GM12878 (cell line): ENCODE data around the gene NRXN3. TPM values are rescaled to one million over a fixed set of nuclear protein-coding genes. Genes with fewer than 3 reads are reported as not detected.

Experiments used
- ATAC-seq: fragments of 200-7000 bp; cut with Tn5 transposase; 3 replicates; pipeline ENCODE4 v1.9.1; 2020; ENCODE audit warnings: mild to moderate bottlenecking, moderate library complexity
- BruUV-seq: library from RNA; stranded (reverse); fragments of 400-500 nt; replicated peaks from 2 replicates; lab custom pipeline; 2021; lab: Mats Ljungman, UMichigan
- CTCF ChIA-PET: fragments of 300-600 bp; sonication (Branson Sonifier 250); formaldehyde crosslinking; extraction: SDS; loops from one replicate; lab custom pipeline; 2021; ENCODE audit warnings: inconsistent platforms; lab: Yijun Ruan, JAX
- POLR2A ChIA-PET: fragments of 350-600 bp; formaldehyde crosslinking; extraction: SDS; loops from one replicate; lab custom pipeline; 2021; ENCODE audit warnings: inconsistent platforms; lab: Charles Lee
- RAD21 ChIA-PET: fragments of 300-600 bp; sonication (Branson Sonifier 250); formaldehyde crosslinking; loops from one replicate; lab custom pipeline; 2023; ENCODE audit warnings: antibody characterized with exemption; ENCODE audit not compliant: unreplicated experiment; lab: Charles Lee
- SMC1A ChIA-PET: fragments of 300-600 bp; sonication (Branson Sonifier 250); formaldehyde crosslinking; loops from one replicate; lab custom pipeline; 2023; ENCODE audit not compliant: unreplicated experiment, uncharacterized antibody; lab: Charles Lee
- DNase-seq: peaks from one replicate; pipeline ENCODE4 v3.0.0-alpha.2; 2011; ENCODE audit warnings: low read depth, low spot score
- FAIRE-seq: peaks from 3 replicates; lab custom pipeline; 2011; peaks lifted over from hg19 to GRCh38; lab: Jason Lieb, UNC
- H2AFZ ChIP-seq: 2 replicates; pipeline ENCODE4 v1.6.0; 2011; ENCODE audit warnings: low read depth, low read length, control low read depth; ENCODE audit not compliant: control insufficient read depth
- H3K27ac ChIP-seq: 2 replicates; pipeline ENCODE4 v1.5.1; 2011; ENCODE audit warnings: control low read depth; ENCODE audit not compliant: control insufficient read depth, insufficient read depth
- H3K27me3 ChIP-seq, 2 experiments: replicated peaks in 1 of 2; 2 replicates each; pipeline versions ENCODE4 v1.6.0 to v1.6.1; 2011; ENCODE audit warnings: low read length in 1 of 2; ENCODE audit not compliant: control insufficient read depth in 2 of 2, insufficient read depth in 2 of 2
- H3K36me3 ChIP-seq, 2 experiments: 2 replicates each; pipeline ENCODE4 v1.5.1; 2011; ENCODE audit warnings: low read length in 1 of 2; ENCODE audit not compliant: control insufficient read depth in 2 of 2, insufficient read depth in 2 of 2
- H3K4me1 ChIP-seq: 2 replicates; pipeline ENCODE4 v1.6.1; 2011; ENCODE audit warnings: mild to moderate bottlenecking, low read length, moderate library complexity, mixed read lengths; ENCODE audit not compliant: control insufficient read depth, insufficient read depth
- H3K4me2 ChIP-seq: 2 replicates; pipeline ENCODE4 v1.6.0; 2011; ENCODE audit warnings: control low read depth; ENCODE audit not compliant: control insufficient read depth, insufficient read depth
- H3K4me3 ChIP-seq: fragments of 200-600 bp; sonication (generic); 2 replicates; pipeline ENCODE4 v1.5.1; 2016
- H3K79me2 ChIP-seq: 2 replicates; pipeline ENCODE4 v1.6.0; 2011; ENCODE audit warnings: low read length; ENCODE audit not compliant: control insufficient read depth, insufficient read depth
- H3K9ac ChIP-seq: 2 replicates; pipeline ENCODE4 v1.8.0; 2011; ENCODE audit warnings: low read length, control low read depth, mixed read lengths; ENCODE audit not compliant: control insufficient read depth, insufficient read depth
- H3K9me3 ChIP-seq: replicated peaks from 3 replicates; pipeline ENCODE4 v1.5.1; 2011; ENCODE audit warnings: mild to moderate bottlenecking, low read length; ENCODE audit not compliant: control insufficient read depth, insufficient read depth
- H4K20me1 ChIP-seq: 2 replicates; pipeline ENCODE4 v1.6.0; 2011; ENCODE audit not compliant: control insufficient read depth, insufficient read depth
- ATF2 ChIP-seq: IDR thresholded peaks from 2 replicates; pipeline ENCODE4 v1.6.1; 2012; ENCODE audit warnings: low read length, inconsistent platforms
- CBX5 ChIP-seq: sonication (generic); IDR thresholded peaks from 2 replicates; pipeline ENCODE4 v1.6.1; 2016; ENCODE audit warnings: low read depth, moderate library complexity, mild to moderate bottlenecking, inconsistent platforms
- HDGF ChIP-seq: fragments of 450-650 bp; IDR thresholded peaks from 2 replicates; pipeline ENCODE4 v1.6.1; 2016; ENCODE audit warnings: antibody characterized with exemption
- KLF5 ChIP-seq: fragments of 450-650 bp; IDR thresholded peaks from 2 replicates; pipeline ENCODE4 v1.6.1; 2014; ENCODE audit warnings: mild to moderate bottlenecking; ENCODE audit not compliant: partially characterized antibody
- MTA2 ChIP-seq: fragments of 450-650 bp; IDR thresholded peaks from 2 replicates; pipeline ENCODE4 v1.6.1; 2016; ENCODE audit warnings: low read depth, mild to moderate bottlenecking, moderate library complexity
- MXI1 ChIP-seq: fragments of 150-350 bp; IDR thresholded peaks from 2 replicates; pipeline ENCODE4 v1.6.1; 2011; ENCODE audit warnings: low read depth, mild to moderate bottlenecking, inconsistent platforms, low read length, improper control_type of control experiment
- NBN ChIP-seq: fragments of 450-650 bp; IDR thresholded peaks from 2 replicates; pipeline ENCODE4 v1.6.1; 2016
- NR2C1 ChIP-seq: fragments of 450-650 bp; IDR thresholded peaks from 2 replicates; pipeline ENCODE4 v1.6.1; 2017; ENCODE audit warnings: antibody characterized with exemption, mild to moderate bottlenecking, moderate library complexity
- POLR2A ChIP-seq: IDR thresholded peaks from 2 replicates; pipeline ENCODE4 v1.6.1; 2011; ENCODE audit warnings: low read depth, mild to moderate bottlenecking, low read length
- RUNX3 ChIP-seq: IDR thresholded peaks from 2 replicates; pipeline ENCODE4 v1.6.1; 2012; ENCODE audit warnings: low read length, inconsistent platforms
- SMC3 ChIP-seq: IDR thresholded peaks from 2 replicates; pipeline ENCODE4 v1.6.1; 2011; ENCODE audit warnings: low read length, improper control_type of control experiment, borderline replicate concordance
- TAF1 ChIP-seq: IDR thresholded peaks from 2 replicates; pipeline ENCODE4 v1.6.1; 2011; ENCODE audit warnings: mild to moderate bottlenecking, low read depth, low read length, borderline replicate concordance
- TBL1XR1 ChIP-seq: IDR thresholded peaks from 2 replicates; pipeline ENCODE4 v1.6.1; 2012; ENCODE audit warnings: low read depth, low read length, improper control_type of control experiment
- ZNF24 ChIP-seq: fragments of 450-650 bp; IDR thresholded peaks from 2 replicates; pipeline ENCODE4 v1.6.1; 2017; ENCODE audit warnings: antibody characterized with exemption, mild to moderate bottlenecking
- WGBS: methylation state at CpG from one replicate; pipeline ENCODE4 v1.1.6; 2016; ENCODE audit warnings: low lambda C conversion rate; ENCODE audit not compliant: insufficient replicate concordance, insufficient coverage; ENCODE audit errors: missing lambda C conversion rate; 5-methylcytosine and 5-hydroxymethylcytosine counted together
- in situ Hi-C: fragments of 300-500 bp; cut with MboI; formaldehyde crosslinking; loops from 9 replicates; pipeline ENCODE4 v1.14.3; 2018; ENCODE audit warnings: mixed read lengths
- intact Hi-C: fragments of 100-400 bp; cut with micrococcal nuclease; formaldehyde crosslinking; loops from one replicate; pipeline ENCODE4 v1.14.2; 2022; ENCODE audit not compliant: unreplicated experiment
- polyA plus RNA-seq, 11 experiments: library from polyadenylated mRNA; depleted of rRNA in 4 of 11; unstranded in 6 of 11; stranded (reverse) in 5 of 11; fragments of >200 nt; fragmentation: Nextera tagmentation in 4 of 11; fragmentation: Illumina TruSeq in 1 of 11; extraction: Ambion mirVana in 4 of 11; extraction: Trizol in 1 of 11; gene quantifications; 1 replicate in 1 of 11; 2 replicates in 10 of 11; pipeline versions ENCODE4 v1.2.1 to v1.2.3, GENCODE V29; 2011 to 2016; ENCODE audit warnings: inconsistent platforms in 2 of 11, missing spikeins in 2 of 11, low read depth in 1 of 11
- total RNA-seq, 4 experiments: library from RNA; depleted of rRNA in 3 of 4; stranded (reverse); fragments of >200 nt in 3 of 4; fragmentation: Illumina TruSeq in 1 of 4; extraction: Trizol in 1 of 4; gene quantifications; 2 replicates each; pipeline versions ENCODE4 v1.2.1 to v1.2.3, GENCODE V29; 2013 to 2021
- TF ChIP-seq, protein P1 (sequence below): IDR thresholded peaks from 2 replicates; pipeline ENCODE4 v1.6.1; 2011; ENCODE audit warnings: borderline replicate concordance, low read depth, mild to moderate bottlenecking, moderate library complexity, low read length; ENCODE audit not compliant: insufficient read depth, poor library complexity, severe bottlenecking

Gene NRXN3
- total and polyA plus RNA-seq, 10 of the 15 experiments (the other 5 are each of a cell fraction or from before 2014, with no cell fraction given) = 0.52 to 3.3 (median 1.4) TPM

DNA sequence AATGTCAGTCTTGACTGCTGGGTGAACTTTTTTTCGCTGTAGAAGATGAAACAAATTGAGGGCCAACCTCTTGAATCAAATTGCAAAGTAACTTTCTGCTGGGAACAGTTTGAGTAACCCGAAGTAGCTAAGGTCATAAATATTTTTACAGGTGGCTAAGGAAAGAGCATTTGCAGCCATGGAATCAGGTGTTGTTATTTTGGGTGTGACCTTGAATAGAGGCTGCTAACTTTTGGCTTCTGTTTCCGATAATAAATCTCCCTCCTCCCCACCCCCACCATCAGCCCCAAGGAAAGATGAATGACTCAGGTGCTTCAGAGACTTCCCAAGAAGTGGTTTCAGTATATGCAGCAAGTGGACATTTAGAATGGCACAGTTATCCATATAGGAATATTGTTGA lies 1469.4 kb downstream of the NRXN3 start:
- in situ Hi-C loops (no loop called here), intact Hi-C loops (loop anchor here (1.0 kb wide), 1 partner anchor 10 kb away; no protein-coding TSS in a partner anchor)
- no TSS peak for BruUV-seq
- H3K27me3 ChIP-seq = no peaks in the 10 kb centered on the region
- no peaks in the 10 kb centered on the region for H3K36me3 ChIP-seq
- ChIA-PET CTCF (no interaction called here), RAD21 (no interaction called here), POLR2A (no interaction called here), SMC1A (no interaction called here)
- 21% methylated on average over 3 of the region's 3 CpGs for WGBS
- no peak overlapping the region for H2AFZ ChIP-seq
- H3K4me2 ChIP-seq = no peak overlapping the region
- TF ChIP-seq ATF2 (no peak), HDGF (no peak), MXI1 (no peak), NR2C1 (no peak), SMC3 (no peak), POLR2A (no peak), ZNF24 (no peak), MTA2 (no peak), TAF1 (no peak), NBN (no peak), KLF5 (no peak), RUNX3 (no peak), TBL1XR1 (no peak), CBX5 (no peak)
- TF ChIP-seq, protein P1, sequence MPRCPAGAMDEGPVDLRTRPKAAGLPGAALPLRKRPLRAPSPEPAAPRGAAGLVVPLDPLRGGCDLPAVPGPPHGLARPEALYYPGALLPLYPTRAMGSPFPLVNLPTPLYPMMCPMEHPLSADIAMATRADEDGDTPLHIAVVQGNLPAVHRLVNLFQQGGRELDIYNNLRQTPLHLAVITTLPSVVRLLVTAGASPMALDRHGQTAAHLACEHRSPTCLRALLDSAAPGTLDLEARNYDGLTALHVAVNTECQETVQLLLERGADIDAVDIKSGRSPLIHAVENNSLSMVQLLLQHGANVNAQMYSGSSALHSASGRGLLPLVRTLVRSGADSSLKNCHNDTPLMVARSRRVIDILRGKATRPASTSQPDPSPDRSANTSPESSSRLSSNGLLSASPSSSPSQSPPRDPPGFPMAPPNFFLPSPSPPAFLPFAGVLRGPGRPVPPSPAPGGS = no peak
- no peak overlapping the region for H3K9ac ChIP-seq
- no peak overlapping the region for H3K4me3 ChIP-seq
- no peaks in the 10 kb centered on the region for H3K79me2 ChIP-seq
- H4K20me1 ChIP-seq = no peaks in the 10 kb centered on the region
- no peaks in the 10 kb centered on the region for H3K4me1 ChIP-seq
- H3K27ac ChIP-seq = no peak overlapping the region
- FAIRE-seq = no peak
- no peak for ATAC-seq
- H3K9me3 ChIP-seq = no peaks in the 10 kb centered on the region; the same call in 2 of the 3 replicates
- no peak for DNase-seq
